GM21619 (cell line): ENCODE measurements around the gene KRTAP12-2.

Source experiments
- ATAC-seq: cut with Tn5 transposase; IDR thresholded peaks from one replicate; pipeline ENCODE4 v1.9.1; 2021; ENCODE audit not compliant: unreplicated experiment

The KRTAP12-2 gene, protein sequence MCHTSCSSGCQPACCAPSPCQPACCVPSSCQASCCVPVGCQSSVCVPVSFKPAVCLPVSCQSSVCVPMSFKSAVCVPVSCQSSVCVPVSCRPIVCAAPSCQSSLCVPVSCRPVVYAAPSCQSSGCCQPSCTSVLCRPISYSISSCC

DNA sequence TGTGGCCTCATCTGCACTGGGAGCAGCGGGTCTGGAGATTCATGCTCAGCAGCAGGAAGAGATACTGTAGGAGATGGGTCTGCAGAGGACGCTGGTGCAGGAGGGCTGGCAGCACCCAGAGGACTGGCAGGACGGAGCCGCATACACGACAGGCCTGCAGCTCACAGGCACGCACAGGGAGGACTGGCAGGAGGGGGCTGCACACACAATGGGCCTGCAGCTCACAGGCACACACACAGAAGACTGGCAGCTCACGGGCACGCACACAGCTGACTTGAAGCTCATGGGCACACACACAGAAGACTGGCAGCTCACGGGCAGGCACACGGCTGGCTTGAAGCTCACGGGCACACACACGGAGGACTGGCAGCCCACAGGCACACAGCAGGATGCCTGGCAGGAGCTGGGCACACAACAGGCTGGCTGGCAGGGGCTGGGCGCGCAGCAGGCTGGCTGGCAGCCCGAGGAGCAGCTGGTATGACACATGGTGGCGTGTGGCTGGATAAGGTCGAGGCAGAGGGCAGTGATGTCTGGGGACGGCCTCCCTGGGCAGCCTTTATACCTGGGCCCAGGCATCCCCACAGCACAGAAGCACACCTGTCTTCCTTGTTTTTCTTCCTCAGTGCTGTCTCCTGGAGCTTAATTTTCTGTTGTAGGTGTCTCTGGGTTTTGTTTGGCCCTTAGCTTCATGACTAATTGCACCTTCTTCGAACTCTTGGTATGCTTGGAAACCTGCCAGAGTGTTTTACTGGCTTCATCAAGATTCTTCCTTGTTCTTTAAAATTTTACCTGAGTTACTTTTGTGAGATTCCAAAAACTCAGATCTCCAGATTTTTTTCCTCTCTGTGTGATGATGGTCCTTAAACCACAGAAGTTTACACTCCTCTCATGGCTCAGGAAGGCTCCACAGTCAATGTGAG lies at the start of gene KRTAP12-2:
TSS of gene KRTAP12-2 (minus strand) at position 527 of the 920 bp plus-strand sequence. CDS start at position 486, 41 bp downstream.
- no peak for ATAC-seq

DNA sequence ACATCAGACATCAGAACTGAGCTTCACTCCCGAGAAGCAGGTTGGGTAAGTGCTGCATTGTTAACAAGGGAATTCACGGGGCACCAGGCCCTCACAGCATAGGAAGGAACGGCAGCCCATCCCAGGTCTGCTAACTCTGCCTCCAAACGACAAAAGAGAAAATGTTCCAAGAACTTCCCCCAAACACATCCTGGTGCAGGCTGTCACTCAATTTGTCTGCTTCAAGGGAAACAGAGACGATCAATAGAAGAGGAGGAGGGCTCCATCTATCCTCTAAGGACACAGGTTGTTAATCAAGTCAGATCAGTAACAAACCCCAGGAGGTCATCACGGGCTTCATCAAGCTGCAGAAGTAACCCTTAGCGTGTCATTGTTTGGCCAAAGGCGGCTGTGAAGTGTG lies 48.2 kb upstream of the KRTAP12-2 start:
- no peak for ATAC-seq

DNA sequence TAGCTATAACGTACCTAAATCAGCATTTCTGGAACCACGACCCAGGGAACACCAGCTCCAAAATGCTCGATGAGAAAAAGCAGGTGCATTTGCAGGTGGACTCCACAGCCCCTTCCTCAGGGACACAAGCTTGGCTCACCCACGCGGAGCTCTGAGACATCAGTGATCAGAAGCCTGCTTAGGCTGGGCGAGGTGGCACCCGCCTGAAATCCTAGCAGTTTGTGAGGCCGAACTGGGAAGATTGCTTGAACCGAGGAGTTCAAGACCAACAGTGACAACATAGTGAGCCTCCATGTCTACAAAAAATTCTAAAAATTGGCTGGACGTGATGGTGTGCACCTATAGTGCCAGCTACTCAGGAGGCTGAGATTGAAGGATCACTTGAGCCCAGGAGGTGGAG lies 47.1 kb upstream of the KRTAP12-2 start:
- no peak for ATAC-seq

DNA sequence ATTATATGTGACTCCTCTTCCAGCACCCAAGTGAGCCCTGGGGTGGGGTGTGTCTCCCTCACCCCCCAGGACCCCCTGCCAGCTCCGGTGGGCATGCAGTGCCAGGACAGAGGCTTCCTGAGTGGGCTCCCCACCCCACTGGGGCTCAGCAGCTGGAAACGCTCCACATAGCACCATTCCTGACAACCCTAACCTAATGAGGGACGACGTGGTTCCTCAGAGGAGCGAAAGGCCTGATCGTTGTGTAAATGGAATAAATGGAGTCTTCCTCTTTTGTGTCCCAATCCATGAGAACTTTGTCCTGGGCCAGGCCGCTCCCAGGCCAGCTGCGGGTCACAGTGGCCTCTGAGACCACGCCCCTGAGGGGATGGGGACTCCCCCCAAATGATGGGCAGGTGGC lies 46.4 kb upstream of the KRTAP12-2 start:
- no peak for ATAC-seq

DNA sequence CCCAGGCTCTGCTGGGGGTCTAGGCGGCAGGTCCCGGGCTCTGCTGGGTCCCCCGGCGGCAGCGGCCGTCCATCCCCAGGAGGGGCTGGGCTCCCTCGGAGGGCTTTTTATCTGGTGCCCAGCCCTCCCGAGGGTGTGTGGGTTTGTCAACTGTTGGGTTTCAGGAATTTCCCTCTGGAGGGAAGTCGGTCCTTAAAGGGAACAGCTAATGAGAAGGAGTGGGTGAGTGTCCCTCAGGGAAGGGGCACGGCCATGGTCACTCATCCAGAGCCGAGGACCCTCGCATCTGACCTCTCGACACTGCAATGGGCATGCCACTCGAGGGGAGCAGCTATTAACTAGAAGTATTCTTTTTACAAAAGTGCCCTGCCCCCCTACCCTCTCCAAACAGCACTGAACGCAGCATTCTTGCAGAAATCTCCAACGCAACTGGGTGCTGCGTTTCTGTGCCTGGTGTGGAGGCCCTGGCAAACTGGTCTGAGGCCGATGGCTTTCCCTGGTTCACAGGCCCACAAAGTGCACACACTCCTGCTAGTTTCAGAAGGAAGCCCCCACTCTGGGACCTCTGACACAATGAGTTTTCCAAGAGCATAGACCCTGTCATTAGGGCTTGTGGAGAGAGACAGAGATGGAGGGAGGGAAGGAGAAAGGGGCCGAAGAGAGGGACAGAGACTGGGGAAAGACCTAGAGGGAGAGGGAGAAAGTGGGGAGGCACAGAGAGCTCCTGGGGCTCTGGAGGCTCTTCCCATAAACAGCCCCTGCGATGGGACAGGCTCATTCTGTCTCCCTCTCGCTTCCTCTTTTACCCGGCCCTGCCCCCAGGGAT lies 45.7 kb upstream of the KRTAP12-2 start:
- no peak for ATAC-seq

DNA sequence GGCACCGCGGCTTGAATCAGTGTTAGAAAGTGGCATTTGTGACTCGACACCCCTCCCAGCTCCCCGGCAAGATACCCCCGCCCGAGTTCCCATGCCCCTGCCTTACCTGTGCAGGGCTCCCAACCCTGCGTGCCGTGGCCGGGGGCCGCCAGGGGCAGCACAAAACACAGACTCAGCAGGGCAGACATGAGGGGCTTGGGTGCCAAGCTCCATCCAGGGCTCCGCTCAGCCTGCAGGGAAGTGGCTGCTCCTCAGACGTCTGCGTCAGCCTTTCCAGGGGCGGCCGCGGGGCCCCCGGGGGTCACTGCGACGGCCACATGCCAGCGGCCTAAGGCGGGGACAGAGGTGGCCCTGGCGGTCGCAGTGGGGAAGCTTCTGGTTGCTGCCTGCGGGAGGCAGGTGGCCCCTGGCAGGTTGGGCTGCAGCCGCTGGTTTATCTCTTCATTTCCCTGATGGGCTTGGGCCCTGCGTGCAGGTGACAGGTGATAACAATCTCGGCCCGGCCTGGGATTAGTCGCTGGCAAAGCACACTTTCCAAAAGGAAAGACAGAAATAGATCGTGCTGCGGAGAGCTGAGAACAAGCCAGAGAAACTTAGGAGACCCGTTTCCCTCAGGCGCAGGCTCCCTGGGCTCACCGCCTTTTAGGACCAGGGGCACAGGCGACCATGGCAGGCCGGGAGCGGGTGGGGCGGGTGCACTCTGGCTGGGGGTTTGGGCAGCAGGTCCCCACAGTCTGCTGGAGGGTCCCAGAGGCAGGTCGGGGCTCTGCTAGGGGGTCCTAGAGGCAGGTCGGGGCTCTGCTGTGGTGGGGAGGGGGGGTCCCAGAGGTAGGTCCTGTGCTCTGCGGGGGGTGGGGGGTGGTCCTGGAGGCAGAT lies 44.8 kb upstream of the KRTAP12-2 start, which contains the start of gene TSPEAR:
TSS of gene TSPEAR (minus strand) at position 246 of the 876 bp plus-strand sequence. CDS start at position 188, 58 bp downstream.
- no peak for ATAC-seq

DNA sequence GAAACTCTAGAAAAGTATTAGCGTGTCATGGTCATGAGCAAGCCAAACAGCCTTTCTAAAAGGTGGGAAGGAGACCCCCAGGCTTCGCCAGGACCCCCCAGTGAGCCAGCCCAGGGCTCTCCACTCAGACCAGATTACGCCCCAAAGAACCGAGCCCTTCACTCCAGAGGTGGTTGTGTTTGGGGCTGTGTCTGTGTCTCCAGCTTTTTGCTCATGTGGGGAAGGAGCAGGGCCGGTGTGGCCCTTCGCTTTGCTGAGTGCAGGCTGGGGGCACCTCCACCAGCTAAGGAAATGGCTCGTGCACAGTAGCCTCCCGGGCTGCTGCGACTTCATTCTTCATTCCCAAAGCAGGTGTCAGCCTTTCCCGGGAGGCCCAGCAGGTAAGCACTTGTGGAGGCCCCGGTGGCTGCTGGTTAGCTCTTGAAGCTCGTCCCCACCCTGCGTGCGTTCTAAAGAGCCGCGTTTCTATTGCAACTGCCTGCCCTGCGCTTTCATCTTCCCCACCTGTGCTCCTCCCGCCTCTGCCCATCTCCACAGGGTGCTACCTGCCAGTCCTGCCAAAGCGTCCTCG lies 44.1 kb upstream of the KRTAP12-2 start:
- ATAC-seq, result no peak

DNA sequence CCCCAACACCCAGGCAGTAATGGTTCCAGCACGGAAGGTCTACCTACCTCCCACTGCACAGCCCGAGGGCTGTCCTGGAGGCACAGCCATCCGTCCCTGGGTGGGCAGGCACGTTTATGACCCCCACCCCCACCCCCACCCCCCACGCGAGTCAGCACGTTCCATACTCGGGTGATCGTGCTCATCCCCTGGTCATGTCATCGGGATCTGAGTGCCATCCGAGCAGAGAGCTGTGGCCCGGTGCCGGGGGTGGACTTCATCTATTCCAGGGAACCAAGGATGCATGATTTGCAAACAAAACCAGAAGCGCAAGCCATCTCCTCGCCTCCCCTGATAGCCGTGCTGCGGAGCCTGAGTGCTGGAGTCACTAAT lies 43.6 kb upstream of the KRTAP12-2 start:
- ATAC-seq, result no peak

DNA sequence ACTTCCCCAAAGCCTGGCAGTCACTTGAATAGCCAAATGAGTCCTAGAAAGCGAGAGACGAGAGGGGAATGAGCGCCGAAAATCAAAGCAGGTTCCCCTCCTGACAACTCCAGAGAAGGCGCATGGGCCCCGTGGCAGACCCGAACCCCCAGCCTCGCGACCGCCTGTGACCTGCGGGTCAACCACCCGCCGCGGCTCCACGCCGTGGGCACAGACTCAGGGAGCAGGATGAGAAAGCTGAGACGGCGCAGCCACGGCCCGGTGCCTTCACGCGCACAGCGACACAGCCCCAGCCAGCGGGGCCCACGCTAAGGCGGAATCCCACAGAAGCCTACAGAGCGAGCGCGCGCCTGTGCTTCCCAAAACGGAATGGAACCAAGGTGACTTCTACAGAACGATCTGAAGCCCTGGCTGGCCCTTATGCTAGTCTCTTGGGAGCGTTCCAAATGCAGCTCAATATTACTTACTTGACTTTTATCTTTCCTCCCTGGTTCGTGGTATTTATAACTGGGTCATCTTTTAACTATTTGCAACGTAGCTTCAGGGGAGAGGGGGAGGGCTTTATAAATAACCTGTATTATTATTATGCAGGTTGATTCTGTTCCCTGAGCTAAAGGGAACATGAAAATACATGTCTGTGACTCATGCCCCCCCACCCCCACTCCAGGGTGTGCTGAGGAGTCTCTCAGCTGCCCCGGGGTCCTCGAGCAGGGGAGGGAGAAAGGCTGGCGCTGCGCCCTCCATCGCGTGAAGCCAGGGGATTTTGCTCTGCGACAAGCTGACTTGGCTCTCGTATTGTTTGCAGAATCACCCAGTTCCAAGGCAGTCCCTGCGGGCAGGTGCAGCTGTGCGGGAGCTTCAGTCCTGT lies 42.9 kb upstream of the KRTAP12-2 start:
- no peak for ATAC-seq

DNA sequence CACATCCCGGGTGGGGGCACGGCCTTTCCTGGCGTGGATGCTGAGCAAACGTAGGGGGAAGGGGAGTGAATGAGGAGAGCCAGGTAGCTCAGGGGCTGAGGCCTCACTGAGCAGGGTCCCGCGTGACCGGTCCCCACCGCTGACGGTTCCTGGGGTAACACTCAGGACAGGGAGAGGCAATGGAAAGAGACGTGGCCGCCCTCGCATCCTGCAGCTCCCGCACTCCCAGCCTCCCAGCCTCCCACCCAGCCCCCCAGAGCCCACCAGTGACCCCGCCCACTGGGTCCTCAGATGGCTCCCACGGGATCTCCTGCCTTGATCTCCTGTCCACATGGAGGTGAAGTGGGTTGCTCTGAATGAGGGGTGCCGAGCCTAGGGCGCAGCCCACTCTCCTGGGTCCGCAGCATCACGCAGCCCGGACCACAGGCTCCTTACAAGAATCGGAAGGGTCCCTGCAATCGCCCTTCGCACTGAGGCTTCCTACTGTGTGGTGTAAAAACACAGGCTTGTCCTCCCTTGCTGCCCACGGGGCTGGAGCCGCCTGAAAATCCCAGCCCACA lies 42.2 kb upstream of the KRTAP12-2 start:
- ATAC-seq, result no peak

DNA sequence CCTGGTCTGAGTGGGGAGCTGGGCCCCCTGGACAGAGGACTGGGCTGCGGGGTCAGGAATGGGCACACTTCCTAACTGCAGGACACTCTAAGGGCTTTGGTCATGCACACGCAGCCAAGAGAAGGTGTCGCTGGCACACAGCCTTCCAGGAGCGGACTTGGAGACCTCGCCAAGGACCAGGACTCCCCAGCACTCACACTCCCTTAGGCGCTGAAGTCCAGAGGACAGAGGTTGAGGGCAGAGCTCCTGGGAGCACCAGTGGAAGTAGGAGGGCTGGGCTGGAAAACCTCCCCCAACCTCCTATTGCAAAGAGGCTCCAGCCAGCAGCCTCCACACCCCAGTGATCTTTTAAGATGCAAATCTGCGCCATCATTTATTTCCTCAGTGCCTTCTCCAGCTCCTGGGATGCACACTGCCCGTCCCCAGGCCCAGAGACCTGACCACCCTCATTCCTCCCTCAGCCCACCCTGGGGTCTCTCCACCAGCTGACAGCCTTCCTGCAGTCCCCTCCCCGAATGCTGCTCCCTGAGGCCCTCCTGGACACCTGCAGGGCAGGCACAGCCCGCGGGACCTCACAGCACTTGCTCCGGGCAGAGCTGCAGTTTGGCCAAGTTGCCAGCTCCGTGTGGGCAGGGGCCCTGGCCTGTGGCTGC lies 41.6 kb upstream of the KRTAP12-2 start:
- no peak for ATAC-seq

DNA sequence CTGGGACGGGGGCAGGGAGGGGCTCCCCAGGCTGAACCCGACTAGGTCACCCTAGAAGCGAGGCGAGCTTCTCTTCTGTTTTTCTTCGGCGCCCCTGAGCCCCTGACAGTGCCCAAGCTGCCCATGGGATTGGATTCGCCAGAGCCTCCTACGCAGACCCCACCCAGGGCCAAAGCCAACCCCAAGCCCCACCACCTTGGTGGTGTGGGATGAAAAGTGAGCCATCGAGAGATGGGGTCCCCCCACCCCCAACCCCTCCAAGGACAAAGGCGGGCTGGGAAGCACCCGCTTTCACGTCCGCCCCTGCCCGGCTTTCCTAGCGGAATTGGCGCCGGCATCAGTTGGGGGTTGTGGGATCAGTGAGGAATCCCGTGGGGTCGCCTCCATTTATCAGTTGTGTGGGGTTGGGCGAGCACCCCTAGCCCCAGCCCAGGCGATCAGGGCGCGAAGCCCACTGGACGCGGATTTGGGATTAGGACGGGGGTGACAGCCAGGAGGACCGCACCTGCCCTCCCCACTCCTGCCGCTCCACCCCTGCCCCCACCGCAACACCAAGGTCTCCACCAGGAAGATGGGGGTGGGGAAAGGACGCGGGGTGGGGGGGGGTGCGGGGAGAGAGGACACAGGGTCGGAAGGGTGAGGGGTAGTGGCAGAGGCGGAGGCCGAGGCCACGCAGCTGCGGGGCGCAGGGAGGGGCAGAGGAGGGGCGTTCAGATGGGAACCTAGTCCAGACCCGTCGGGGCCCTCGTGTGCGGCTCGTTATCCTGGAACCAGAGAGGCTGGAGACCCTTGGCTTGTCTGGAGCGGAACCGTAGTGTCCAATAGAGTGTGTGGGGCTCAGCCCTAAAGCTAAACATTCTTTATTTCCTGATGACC lies 40.2 kb upstream of the KRTAP12-2 start:
- no peak for ATAC-seq

DNA sequence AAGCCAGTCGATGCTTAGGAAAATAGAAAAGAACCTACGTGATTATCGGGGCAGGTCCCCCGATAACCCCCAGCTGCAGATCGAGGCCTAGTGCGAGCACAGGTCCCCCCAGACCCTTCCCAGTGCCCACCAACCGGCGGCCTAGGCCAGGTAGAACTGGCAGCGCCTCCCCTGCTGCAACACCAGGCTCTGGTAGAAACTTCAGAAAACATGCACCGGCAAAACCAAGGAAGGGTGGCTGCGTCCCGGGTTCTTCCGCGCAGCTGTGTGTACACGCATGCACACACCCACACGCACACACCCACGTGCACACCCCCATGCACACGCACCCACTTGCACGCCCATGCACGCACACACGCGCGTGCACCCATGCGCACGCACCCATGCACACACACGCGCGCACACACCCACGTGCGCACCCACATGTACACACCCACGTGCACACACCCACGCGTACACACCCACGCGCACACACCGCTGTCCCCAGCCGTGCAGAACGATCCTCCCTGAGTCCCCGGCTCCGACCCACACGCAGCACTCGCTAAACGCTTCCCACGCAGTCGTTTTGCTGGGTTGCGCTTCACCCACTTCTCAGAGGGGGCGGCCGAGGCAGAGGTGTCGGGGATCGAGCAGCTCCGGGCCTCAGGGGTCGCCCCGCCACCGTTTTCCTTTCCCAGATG lies 39.4 kb upstream of the KRTAP12-2 start:
- no peak for ATAC-seq

DNA sequence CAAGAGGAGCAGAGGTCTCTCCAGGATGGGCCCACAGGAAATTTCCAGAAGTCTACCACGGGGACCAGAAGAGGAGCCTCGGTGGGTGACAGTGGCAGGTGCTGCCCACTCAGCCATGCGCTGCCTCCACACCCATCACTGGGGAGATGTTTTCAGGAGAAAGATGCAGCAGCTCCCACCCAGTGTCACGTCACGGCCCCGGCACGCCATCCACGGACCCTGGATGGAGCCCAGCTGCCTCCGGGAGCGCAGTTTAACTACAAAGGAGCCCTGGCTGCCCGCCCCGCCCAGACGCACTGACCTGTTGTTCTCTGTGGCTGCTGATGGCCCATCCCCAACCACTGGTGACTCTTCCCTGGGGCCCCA lies 37.9 kb upstream of the KRTAP12-2 start:
- ATAC-seq, result no peak

DNA sequence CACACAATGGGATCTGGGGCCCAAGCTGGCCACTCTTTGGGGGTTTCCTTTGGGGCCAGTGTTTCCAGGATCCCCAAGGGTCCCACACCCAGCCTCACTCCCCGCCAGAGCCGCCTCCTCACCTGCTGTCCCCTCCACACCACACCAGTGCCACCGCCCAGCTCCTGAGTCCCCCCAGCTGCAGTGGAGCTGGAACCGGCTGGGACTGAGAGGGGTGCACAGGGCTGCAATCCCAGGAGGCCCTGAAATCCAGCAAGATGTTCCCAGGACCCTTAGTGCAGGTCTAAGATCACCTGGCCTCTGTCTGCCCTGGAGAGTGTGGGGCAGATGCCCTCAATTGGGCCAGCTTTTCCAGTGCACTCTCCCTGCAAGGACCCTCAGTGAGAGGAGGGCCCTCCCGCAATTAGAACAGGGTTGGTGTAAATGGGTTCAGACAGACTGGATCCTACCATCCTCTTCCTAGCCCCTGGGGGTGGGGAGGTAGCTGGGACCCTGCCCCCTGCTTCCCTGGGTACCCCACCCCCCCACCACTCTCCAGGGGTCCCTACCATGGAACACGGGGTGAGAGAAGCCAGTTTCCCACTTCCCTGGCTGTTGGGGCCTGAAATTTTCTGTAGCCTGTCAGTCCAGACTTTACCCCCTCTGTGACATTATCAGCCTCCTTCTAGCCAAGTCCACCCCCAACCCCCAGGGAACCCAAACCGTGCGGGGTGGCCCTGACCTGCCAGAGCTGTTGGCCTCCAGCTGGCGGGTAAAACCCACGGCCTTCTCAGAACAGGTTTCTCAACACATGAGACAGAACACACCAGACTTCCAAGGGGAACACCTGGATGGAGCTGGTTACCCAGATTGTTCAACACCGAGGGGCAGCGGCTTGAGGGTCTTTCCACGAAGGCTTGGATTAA lies 37.3 kb upstream of the KRTAP12-2 start:
- ATAC-seq, result no peak
